Measurements from ENCODE around the gene PTPRZ1.

PTPRZ1 gene

DNA sequence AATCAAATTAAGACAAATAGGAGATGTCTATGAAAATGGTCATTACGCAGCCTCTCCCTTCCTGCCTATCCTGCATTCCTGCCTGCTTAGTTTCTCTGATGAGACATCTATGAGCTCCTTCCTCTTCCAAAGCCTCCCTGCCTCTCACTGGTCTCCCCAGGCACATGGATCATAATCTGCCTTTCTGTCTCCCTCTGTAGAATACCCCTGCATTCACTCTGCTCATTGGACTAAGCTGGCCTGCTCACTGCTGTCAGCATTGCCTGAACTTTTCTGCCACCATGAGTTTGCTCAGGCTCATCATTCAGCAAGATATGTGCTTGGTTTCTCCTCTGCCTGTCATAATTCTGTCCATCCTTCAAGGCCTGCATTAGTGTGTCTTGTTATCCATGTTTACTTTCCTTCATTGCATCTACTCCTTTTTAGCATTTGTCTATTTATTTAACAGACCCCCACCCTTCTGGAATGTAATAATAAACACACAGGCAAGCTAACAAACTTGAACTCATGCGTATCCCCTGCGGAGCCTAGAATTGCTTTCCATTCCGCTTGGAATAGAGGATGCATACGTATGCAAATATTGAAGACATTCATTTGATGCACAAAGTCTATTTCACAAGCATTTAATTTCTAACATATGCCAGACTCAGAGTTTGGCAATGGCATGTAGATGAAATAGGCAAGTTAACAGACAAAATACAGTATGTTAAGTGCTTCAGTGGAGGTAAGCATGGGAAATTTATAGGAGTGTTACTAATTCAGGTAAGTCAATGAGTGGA lies 88.3 kb downstream of the PTPRZ1 start:
- H3K27me3 Mint-ChIP-seq, result no peaks in the 10 kb centered on the region
- H3K9me3 Mint-ChIP-seq, result peaks cover 15 to 38% of the 10 kb centered on the region in 2 donors
- H3K4me1 Mint-ChIP-seq, result no peaks in the 10 kb centered on the region
- H3K4me3 Mint-ChIP-seq, result no peak overlapping the region
- DNase-seq (no peak), ATAC-seq (no peak)
- H3K27ac Mint-ChIP-seq, result no peak overlapping the region

DNA sequence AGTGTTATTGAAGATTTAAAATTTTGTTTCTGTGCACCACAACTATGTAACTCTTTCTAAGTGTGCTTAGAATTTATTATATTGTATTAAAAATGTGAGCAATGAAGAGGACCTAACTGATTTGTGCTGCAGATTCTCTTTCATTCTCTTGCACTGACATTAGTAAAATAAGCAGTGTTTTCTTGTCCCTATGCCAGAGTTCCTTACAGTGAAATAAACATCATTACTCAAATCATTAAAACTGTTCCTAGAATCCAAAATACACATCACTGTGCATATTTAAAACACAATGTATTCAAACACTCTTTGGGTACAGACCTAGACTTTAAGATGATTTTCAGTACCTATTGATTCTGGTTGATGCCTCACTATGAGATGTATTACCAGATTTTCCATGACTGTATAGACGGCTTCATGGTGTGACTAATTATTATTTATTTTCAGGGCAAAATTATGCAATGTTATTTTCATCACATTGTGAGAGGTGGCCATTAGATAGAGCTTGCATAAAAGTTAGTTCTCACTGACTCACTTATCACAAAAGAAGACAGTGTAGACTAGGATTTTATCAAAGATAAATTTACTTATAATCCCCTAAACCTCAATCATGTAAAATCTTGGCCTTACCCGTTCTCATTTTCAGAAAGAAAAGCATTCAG lies 93.4 kb downstream of the PTPRZ1 start:
- DNase-seq (no peak), ATAC-seq (no peak)
- no peaks in the 10 kb centered on the region for H3K27me3 Mint-ChIP-seq
- no peak overlapping the region for H3K4me3 Mint-ChIP-seq
- no peak overlapping the region for H3K27ac Mint-ChIP-seq
- no peaks in the 10 kb centered on the region for H3K4me1 Mint-ChIP-seq
- H3K9me3 Mint-ChIP-seq, result peaks cover 9 to 30% of the 10 kb centered on the region in 2 donors

DNA sequence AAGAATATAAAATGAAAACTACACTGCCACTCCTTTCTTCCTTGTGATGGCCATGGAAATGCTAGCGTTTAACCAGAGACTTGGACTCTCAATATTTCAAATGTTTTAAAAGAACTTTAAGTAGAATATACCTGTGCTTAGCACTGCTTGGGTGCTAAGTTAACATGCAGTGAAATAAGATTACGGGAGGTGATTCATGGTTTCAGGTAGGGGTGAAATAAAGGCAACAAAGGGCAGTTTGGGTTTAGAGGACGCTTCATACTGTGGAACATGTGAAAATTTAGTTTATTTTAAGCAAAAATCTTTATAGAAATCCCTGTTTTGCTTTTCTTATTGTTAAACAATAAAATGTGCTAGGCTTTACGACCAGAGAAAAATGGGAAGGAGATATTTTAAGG lies 94.0 kb downstream of the PTPRZ1 start:
- Mint-ChIP-seq H3K9me3 (peaks cover 9 to 29% of the 10 kb centered on the region in 2 donors), H3K4me1 (no peaks in the 10 kb centered on the region), H3K4me3 (no peak overlapping the region), H3K27ac (no peak overlapping the region), H3K27me3 (no peaks in the 10 kb centered on the region)
- DNase-seq (no peak), ATAC-seq (no peak)

DNA sequence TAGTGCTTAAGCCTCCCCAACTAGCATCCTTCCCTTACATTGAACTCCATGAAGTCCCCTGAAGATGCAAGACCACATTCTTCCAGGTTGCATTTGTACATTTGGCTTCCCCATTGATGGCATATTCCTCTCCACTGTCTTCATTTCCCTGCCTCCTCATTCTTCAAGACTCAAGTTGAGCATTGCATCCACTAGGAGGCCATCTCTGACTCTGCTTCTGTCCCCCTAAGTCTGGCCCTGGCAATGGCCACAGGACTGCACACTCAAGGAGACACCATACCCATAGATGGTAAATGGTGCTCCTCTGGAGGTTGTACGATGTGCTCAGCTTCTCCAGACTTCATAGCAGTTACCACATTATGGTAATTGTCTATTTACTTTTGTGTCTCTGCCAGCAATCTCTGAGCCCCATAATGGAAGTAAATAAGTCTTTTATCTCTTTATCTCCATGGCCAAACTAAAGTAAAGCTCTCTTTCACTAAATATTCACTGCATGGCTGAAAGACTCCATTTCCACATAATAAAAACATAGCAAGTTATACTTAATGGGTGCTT lies 112.6 kb downstream of the PTPRZ1 start:
- peaks cover 0 to 6% of the 10 kb centered on the region in 2 donors for H3K9me3 Mint-ChIP-seq
- H3K4me1 Mint-ChIP-seq, result no peaks in the 10 kb centered on the region
- no peaks in the 10 kb centered on the region for H3K27me3 Mint-ChIP-seq
- H3K4me3 Mint-ChIP-seq, result no peak overlapping the region
- DNase-seq (no peak), ATAC-seq (no peak)
- no peak overlapping the region for H3K27ac Mint-ChIP-seq

DNA sequence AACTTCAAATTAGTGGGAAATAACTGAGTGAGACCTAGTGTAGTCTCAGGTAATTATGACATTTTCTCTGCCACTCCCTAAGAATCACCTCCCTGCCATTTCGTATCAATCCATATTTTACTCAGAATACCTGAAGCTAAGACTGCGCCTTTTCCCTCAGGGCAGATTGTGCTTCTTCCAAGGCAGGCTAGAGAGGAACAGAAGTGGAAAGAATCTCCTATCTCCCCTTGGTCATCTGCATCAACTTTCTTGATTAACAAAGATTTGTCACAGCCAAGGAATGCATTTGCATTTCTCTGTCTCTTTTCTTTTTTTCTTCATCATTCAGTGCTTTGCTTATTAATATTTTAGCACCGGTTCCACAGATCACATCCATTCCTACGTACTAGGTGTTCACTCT lies 119.1 kb downstream of the PTPRZ1 start:
- DNase-seq, result no peak
- Mint-ChIP-seq H3K27ac (no peak overlapping the region), H3K4me3 (no peak overlapping the region), H3K4me1 (no peaks in the 10 kb centered on the region), H3K9me3 (no peaks in the 10 kb centered on the region), H3K27me3 (no peaks in the 10 kb centered on the region)
- ATAC-seq, result no peak

DNA sequence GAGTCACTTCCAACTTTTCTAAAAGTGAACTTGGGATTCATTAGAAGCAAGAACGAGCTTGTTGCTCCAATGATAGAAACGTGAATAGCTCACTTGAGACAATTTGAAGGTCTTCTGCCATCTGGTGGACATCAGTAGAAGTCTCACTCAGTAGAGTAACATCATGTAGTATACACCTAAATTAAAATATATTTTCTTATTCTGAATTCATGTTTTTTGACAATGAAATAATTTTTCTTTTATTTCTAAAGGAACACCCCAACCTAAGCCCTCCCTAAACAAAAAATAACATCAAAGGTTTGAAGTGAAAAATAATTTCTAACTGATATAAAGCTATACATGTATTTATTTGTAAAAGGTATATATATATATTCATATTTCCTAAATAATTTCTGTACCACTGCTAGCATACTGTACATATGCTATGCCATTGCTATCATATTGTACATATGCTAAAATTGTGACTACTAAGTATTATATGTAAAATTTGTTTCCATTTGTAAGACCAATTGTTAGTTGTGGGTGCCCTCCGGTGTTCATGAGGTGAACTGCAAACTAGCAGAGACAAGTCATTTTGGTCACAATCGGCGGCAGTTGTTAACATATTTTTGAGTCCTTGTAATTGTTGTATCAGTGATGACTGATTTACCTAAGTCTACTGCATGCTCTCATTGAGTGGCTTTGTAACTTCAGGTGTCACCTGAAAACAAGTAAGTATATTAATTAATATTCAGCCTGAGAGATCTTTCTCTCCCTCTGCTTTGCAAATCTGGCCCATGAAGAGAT lies 121.9 kb downstream of the PTPRZ1 start:
- H3K9me3 Mint-ChIP-seq, result no peaks in the 10 kb centered on the region
- H3K4me1 Mint-ChIP-seq, result no peaks in the 10 kb centered on the region
- no peak overlapping the region for H3K4me3 Mint-ChIP-seq
- peak; percentile 76 for ATAC-seq
- no peaks in the 10 kb centered on the region for H3K27me3 Mint-ChIP-seq
- no peak overlapping the region for H3K27ac Mint-ChIP-seq
- peak; percentile 18 to 37 for DNase-seq

DNA sequence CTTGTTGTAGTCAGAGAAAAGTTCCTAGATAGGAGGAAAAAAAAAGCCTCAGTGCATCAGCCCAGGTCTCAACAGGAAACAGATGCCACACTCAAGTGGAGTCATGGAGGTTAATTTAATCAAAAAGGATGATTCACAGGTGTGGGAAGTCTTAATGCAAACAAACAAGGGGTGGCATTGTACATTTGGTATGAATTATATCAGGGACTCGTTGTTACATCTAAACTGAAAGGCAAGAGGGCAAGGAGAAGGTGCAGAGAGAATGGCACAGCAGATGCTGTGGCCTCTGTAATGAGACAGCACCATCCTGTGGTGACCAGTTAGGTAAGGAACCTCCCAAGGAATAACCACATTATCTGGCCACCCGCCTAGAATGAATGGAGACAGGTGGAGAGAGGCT lies 133.7 kb downstream of the PTPRZ1 start:
- no peak for ATAC-seq

DNA sequence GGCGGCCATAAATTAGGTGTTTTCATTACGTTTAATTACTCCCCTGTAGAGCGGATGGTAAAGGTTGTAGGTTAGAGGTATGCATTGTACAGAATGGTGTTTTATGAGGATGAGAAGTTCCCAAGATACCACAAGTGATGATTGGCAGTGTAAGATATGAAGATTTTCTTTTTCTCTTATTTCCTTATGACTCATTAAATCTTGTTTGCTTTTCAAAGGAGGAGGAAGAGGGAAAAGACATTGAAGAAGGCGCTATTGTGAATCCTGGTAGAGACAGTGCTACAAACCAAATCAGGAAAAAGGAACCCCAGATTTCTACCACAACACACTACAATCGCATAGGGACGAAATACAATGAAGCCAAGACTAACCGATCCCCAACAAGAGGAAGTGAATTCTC lies 137.2 kb downstream of the PTPRZ1 start:
- Mint-ChIP-seq H3K27ac (no peak overlapping the region), H3K27me3 (no peaks in the 10 kb centered on the region), H3K4me3 (no peak overlapping the region), H3K4me1 (no peaks in the 10 kb centered on the region), H3K9me3 (peaks cover 0 to 5% of the 10 kb centered on the region in 2 donors)
- no peak for ATAC-seq
- DNase-seq, result no peak

More for the DNA sequence above, 133.7 kb downstream of the PTPRZ1 start:
- DNase-seq, result no peak
- Mint-ChIP-seq H3K4me1 (no peaks in the 10 kb centered on the region), H3K27ac (no peak overlapping the region), H3K4me3 (no peak overlapping the region), H3K9me3 (peaks cover 0 to 5% of the 10 kb centered on the region in 2 donors), H3K27me3 (no peaks in the 10 kb centered on the region)

DNA sequence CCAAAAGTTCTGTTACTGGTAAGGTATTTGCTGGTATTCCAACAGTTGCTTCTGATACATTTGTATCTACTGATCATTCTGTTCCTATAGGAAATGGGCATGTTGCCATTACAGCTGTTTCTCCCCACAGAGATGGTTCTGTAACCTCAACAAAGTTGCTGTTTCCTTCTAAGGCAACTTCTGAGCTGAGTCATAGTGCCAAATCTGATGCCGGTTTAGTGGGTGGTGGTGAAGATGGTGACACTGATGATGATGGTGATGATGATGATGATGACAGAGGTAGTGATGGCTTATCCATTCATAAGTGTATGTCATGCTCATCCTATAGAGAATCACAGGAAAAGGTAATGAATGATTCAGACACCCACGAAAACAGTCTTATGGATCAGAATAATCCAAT lies 140.1 kb downstream of the PTPRZ1 start:
- Mint-ChIP-seq H3K27ac (no peak overlapping the region), H3K9me3 (peaks cover 0 to 5% of the 10 kb centered on the region in 2 donors), H3K27me3 (no peaks in the 10 kb centered on the region), H3K4me3 (no peak overlapping the region), H3K4me1 (no peaks in the 10 kb centered on the region)
- DNase-seq, result no peak
- no peak for ATAC-seq

DNA sequence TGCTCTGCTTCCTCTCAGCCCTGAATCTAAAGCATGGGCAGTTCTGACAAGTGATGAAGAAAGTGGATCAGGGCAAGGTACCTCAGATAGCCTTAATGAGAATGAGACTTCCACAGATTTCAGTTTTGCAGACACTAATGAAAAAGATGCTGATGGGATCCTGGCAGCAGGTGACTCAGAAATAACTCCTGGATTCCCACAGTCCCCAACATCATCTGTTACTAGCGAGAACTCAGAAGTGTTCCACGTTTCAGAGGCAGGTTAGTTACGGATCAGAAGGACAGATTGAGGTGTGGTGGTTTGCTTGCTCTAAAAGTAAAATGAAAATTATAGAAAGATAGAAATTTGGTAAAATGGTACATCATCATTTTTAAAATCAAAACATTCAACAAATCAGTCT lies 140.7 kb downstream of the PTPRZ1 start:
- Mint-ChIP-seq H3K27ac (no peak overlapping the region), H3K27me3 (no peaks in the 10 kb centered on the region), H3K4me1 (no peaks in the 10 kb centered on the region), H3K4me3 (no peak overlapping the region), H3K9me3 (peaks cover 0 to 5% of the 10 kb centered on the region in 2 donors)
- ATAC-seq (no peak), DNase-seq (no peak)

DNA sequence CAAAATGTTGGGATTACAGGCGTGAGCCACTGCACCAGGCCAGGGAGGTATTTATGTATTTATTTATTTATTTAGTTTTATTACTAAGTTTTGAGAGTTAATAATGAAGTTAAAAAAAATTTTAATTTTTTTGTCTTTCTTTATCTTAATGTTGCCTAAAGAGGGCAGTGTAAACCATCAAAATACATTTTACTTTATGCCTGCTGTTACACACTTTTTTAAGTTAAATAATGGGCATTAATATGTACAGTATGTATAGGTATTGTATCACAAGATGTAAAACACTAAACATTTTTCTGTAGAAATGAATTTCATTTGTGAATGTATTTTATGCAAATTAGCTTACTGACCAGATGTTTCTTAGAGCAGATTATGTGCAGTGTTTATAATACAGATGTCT lies 141.7 kb downstream of the PTPRZ1 start:
- no peaks in the 10 kb centered on the region for H3K4me1 Mint-ChIP-seq
- no peak for DNase-seq
- no peaks in the 10 kb centered on the region for H3K27me3 Mint-ChIP-seq
- peaks cover 0 to 5% of the 10 kb centered on the region in 2 donors for H3K9me3 Mint-ChIP-seq
- ATAC-seq, result no peak
- H3K27ac Mint-ChIP-seq, result no peak overlapping the region
- no peak overlapping the region for H3K4me3 Mint-ChIP-seq

DNA sequence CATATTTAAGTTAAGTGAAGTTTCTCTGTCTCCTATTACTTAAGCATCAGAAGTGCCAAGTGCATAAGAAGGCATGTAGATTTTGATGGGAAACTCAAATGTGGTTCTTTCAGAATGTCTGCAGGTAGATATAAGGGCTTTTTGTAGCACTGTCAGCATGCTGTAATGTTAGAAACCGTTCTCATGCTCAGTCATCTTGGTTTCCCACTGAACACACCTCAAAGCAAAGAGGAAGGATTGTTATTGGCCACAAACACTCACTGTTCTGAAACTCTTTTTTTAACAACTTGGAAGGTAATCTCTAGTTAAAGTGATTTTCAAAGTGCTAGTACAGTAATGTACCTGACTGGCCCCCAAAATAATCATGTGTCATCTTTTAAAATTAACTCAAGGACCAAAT lies 145.1 kb downstream of the PTPRZ1 start:
- DNase-seq (no peak), ATAC-seq (no peak)
- H3K4me1 Mint-ChIP-seq, result no peaks in the 10 kb centered on the region
- no peak overlapping the region for H3K27ac Mint-ChIP-seq
- H3K9me3 Mint-ChIP-seq, result no peaks in the 10 kb centered on the region
- H3K4me3 Mint-ChIP-seq, result no peak overlapping the region
- H3K27me3 Mint-ChIP-seq, result no peaks in the 10 kb centered on the region

DNA sequence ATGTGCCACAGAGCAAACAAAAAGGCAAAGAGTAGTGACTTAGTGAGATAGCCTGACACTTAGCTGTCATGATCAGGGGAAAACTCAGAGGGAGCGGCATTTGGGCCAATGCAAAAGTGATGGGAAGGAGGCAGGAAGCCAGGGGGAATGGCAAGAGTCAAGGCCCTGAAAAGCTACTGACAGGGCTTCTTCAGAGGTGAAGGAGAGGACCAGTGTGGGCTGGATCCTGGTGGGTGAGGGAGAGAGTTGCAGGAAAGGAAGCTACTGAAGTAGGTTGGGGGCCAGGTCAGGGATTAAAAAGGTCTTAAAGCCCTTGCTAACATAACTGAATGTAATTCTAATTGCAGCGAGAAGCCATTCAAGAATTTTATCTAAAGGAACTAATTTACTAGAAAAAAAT lies 154.1 kb downstream of the PTPRZ1 start:
- H3K4me3 Mint-ChIP-seq, result no peak overlapping the region
- H3K4me1 Mint-ChIP-seq, result no peaks in the 10 kb centered on the region
- no peak overlapping the region for H3K27ac Mint-ChIP-seq
- peaks cover 0 to 4% of the 10 kb centered on the region in 2 donors for H3K9me3 Mint-ChIP-seq
- ATAC-seq (no peak), DNase-seq (no peak)
- no peaks in the 10 kb centered on the region for H3K27me3 Mint-ChIP-seq

DNA sequence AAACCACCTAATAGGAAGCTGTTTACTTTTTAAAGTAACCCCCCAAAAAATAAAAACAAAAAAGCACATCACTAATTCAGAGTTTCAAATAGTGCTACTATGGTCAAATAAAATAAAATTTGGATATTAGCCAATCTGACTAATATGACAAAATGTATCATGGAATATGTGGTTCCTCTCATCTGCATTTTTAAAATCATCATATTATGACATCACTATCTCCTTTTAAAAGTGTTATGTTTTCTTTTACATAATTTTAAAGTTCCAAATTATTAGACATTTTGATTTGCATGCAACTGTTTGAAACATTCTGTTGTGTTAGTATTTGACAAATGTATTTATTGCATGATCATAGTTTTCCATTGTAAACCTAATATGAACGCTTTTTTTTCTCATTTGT lies 160.7 kb downstream of the PTPRZ1 start:
- H3K4me1 Mint-ChIP-seq, result no peaks in the 10 kb centered on the region
- no peaks in the 10 kb centered on the region for H3K9me3 Mint-ChIP-seq
- H3K27ac Mint-ChIP-seq, result no peak overlapping the region
- ATAC-seq, result no peak
- no peak for DNase-seq
- no peak overlapping the region for H3K4me3 Mint-ChIP-seq
- no peaks in the 10 kb centered on the region for H3K27me3 Mint-ChIP-seq

DNA sequence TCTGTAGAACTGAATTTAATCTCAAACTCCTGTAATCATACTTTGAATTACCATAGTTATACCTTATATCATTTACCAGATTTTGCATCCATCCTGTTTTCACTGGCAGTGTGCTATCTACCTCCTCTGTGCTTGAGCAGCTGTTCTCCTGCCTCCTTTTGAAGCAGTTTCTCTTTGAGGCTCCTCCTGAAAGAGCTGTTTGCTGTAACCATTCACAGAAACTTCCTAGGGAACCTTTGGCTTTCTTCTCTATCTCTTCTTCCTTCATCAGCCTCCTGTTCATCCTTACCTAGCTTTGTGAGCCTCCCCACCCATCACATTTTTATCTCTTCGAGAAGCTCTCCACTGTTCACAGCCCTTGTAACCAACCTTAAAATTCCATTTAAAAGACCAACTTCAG lies 162.9 kb downstream of the PTPRZ1 start:
- ATAC-seq (no peak), DNase-seq (no peak)
- Mint-ChIP-seq H3K9me3 (no peaks in the 10 kb centered on the region), H3K27me3 (no peaks in the 10 kb centered on the region), H3K27ac (no peak overlapping the region), H3K4me1 (no peaks in the 10 kb centered on the region), H3K4me3 (no peak overlapping the region)

DNA sequence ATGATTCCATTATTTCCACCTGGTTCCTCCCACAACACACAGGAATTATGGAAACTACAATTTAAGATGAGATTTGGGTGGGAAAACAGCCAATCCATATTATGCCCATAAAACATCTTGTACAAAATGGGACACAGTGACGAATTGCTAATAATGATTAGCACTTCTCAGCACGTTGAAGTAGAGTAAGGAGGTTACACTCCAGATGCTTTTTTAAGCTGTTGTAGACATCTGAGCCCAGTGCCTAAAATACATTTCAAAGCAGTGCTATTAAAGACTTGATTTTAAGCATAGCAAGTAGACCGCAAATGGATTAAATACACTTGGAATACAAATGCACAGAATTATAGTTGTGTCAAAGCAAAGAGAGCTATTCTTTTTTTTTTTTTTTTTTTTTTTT lies 165.2 kb downstream of the PTPRZ1 start:
- ATAC-seq (no peak), DNase-seq (no peak)
- H3K4me3 Mint-ChIP-seq, result no peak overlapping the region
- H3K27ac Mint-ChIP-seq, result no peak overlapping the region
- H3K27me3 Mint-ChIP-seq, result no peaks in the 10 kb centered on the region
- H3K4me1 Mint-ChIP-seq, result no peaks in the 10 kb centered on the region
- H3K9me3 Mint-ChIP-seq, result no peaks in the 10 kb centered on the region
